Frontal cortex (tissue), 4 donors: ENCODE data around the gene GGT5. TPM values are rescaled to one million over a fixed set of nuclear protein-coding genes. Genes with fewer than 3 reads are reported as not detected.
"Not testable (repeated sequence)": the region's sequence is repeated elsewhere in the genome, so short reads cannot be mapped to it uniquely, and the experiment has no call there.

Source experiments
- DNase-seq, 2 donors: peaks; one replicate each; pipeline ENCODE4 v3.0.0; 2012; ENCODE audit warnings: low spot score in 2 of 2
- FAIRE-seq: peaks from 2 replicates; lab custom pipeline; 2012; peaks lifted over from hg19 to GRCh38; lab: Jason Lieb, UNC
- total RNA-seq: library from RNA; depleted of rRNA; stranded (reverse); fragments of >200 nt; gene quantifications from one replicate; pipeline ENCODE4 v1.2.3, GENCODE V29; 2014
- donor health status: control.
- donor health status: control.
- donor health status: control.

Gene GGT5
- total RNA-seq, 1 donor from 2014 or later = 0.41 TPM

GRCh38 chr22:24209016-24209415, 35.9 kb downstream of the GGT5 start:
- no peak for FAIRE-seq
- DNase-seq = no peak

- no peak for FAIRE-seq
- DNase-seq = peak in 1 of 2 donors; percentile 44
Observed at GRCh38 chr22:24208012-24208749, 36.7 kb downstream of the GGT5 start.

GRCh38 chr22:24207264-24208011, 37.4 kb downstream of the GGT5 start:
- DNase-seq = no peak
- no peak for FAIRE-seq

- DNase-seq, FAIRE-seq: not testable (repeated sequence)
Observed at GRCh38 chr22:24206460-24207263, 38.2 kb downstream of the GGT5 start.

- FAIRE-seq (no peak), DNase-seq (no peak)
Observed at GRCh38 chr22:24205438-24206195, 39.3 kb downstream of the GGT5 start.

GRCh38 chr22:24203856-24204255, 41.0 kb downstream of the GGT5 start:
- not testable (repeated sequence) for DNase-seq, FAIRE-seq

- DNase-seq (no peak), FAIRE-seq (no peak)
Observed at GRCh38 chr22:24201681-24202614, 42.9 kb downstream of the GGT5 start.

- no peak for DNase-seq
- no peak for FAIRE-seq
Observed at GRCh38 chr22:24200619-24201212, 44.2 kb downstream of the GGT5 start.

- FAIRE-seq = no peak
- no peak for DNase-seq
Observed at GRCh38 chr22:24198682-24199052, 46.2 kb downstream of the GGT5 start.

GRCh38 chr22:24191893-24192292, 53.0 kb downstream of the GGT5 start:
- no peak for FAIRE-seq
- no peak for DNase-seq

- DNase-seq (peak in 1 of 2 donors; percentile 16), FAIRE-seq (no peak)
Observed at GRCh38 chr22:24191381-24191841, 53.5 kb downstream of the GGT5 start.

GRCh38 chr22:24190596-24191208, 54.2 kb downstream of the GGT5 start:
- FAIRE-seq (no peak), DNase-seq (peak; percentile 9 to 18)

- no peak for DNase-seq
- no peak for FAIRE-seq
Observed at GRCh38 chr22:24190159-24190540, 54.7 kb downstream of the GGT5 start.

- DNase-seq = peak; percentile 75 to 89
- FAIRE-seq = no peak
Observed at GRCh38 chr22:24189249-24190158, 55.4 kb downstream of the GGT5 start.

GRCh38 chr22:24188705-24189248, 56.1 kb downstream of the GGT5 start:
- DNase-seq (peak; percentile 7 to 19), FAIRE-seq (no peak)
